Fibroblast of skin of left quadriceps (primary cell): ENCODE results near the gene PCDH17.

Source experiments
- DNase-seq, 2 experiments: peaks; one replicate each; pipeline ENCODE4 v3.0.0-alpha.2; 2013; ENCODE audit warnings: low read depth in 2 of 2

PCDH17 gene

DNA sequence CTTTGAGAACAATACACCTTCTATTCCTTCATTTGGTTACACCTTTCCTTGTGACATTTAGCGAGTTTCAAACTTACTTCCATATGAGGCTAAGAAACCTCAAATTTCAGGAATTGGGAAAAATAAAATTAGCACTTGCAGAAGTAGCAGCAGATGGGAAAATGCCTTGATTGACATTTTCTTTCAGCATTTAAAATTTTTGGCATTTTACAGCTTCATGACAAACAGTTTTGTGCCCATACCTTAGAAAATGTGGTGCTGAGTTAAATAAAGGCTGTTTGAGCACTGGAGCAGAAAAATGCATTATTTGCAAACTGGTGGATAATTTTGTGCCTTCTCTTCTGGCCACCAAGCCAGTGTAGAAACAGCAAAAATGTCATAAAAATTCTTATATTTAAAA, 95.4 kb downstream of the PCDH17 start:
- no peak for DNase-seq

DNA sequence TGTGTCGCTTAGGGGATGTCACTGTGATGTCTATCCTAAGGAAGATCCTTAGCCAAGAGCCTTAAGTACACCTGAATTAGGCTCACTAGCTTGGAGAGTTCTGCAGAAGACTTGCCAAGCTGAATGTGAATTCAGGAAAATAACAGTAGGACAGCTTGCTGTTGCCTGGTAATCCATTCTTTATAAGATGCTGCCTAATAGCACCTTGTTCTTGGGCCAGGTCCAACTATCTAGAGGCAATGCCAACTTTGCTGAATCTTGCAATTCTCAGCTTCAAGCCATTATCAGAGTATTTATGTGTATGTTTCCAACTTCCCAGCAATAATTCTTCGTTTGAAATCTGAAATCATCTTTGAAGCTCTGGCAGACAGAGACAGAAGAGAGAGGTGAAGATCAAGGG, 102.8 kb downstream of the PCDH17 start:
- DNase-seq: no peak

DNA sequence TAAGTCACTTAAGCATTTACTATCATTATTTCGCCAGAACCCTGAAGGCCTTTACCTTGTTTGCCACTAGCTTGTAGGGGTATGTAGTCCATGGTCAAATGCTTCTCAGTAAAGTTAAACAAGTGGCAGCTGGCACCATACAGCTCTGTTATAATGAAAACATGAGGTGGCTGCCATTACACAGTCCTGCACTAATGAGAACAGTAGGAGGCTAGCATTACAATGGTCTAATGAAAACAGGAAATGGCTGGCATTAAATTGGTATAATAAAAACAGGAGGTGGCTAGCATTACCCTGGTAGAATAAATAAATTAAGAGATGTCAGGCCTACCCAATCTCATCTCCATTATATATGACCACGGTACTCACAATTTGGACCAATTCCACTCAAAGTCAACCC, 107.5 kb downstream of the PCDH17 start:
- no peak for DNase-seq

DNA sequence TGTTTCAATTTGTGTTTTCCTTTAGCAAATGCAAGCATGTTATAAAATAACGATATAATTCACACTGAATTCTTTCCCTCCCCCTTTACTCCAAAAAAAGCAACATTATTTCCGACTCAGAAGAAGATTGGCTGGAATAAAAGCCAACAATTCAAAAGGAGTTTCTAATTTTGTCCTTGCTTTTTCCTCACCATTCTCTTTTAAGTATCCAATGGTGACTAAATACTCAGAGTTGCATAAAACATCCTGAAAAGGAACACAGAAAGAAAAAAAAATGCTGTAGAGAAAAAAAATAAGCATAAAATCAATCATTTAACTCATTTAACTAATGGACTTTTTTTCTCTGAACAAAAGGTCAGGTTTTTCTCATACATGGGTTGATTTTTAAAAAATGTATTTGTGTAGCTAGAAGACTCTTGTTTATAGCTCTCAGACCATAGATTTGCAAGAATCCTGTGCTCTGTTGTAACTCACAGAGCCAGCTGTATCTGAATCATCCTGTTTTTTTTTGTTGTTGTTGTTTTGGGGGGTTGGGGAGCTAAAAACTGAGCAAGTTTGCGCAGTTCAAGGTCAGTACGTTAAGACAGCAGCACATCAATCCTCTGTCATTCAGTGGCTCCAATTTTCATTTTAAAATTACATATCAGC, 108.1 kb downstream of the PCDH17 start:
- DNase-seq: no peak

DNA sequence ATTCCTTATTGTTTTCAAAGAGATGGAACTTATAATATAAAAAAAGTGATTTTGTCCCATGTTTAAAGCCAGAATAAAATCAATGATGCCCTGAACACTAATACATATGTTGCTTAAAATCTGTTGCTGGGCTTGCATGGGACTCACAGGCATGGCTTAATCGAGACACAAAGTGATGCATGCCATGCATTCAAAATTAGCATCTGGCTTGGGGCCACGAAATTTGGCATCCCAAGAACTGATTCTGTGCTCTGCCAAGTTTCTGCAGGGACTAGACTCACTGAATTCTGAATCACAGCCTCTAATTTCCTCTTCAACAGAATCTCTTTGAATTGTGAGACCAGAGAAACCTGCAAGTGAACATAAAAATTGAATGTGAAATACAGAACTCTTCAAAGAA, 109.2 kb downstream of the PCDH17 start:
- DNase-seq: no peak

DNA sequence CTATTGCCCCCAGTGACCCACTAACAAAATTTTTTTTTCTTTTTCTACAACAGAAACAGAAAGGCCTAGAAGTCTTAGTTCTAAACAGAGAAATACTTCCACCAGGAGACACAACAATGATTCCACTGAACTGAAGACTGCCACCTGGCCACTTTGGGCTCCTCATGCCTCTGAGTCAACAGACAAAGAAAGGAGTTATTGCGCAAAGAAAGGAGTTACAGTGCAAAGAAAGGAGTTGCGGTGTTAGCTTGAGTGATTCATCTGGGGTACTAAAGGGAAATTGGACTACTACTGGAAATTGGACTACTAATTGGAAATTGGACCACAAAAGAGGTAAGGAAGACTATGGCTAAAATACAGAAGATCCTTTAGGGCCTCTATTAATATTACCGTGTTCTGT, 116.6 kb downstream of the PCDH17 start:
- DNase-seq: no peak

DNA sequence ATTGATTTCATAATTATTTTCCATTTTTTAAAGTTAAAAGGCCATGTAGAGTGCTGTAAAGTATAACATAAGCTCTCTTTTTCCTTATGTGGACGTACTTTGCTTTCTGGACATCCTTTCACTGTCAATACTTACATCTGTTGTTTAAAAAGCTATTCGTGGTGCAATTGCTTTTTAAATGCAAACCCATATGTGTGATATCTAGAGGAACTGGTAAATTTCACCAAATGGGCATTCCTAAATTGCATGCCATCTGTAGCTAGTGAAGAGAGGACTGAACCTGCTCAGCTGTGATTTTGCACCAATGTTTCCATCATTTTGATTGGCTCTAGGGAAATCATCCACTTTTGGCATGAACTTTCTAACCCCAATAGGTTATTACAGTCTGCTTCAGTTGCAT, 129.4 kb downstream of the PCDH17 start:
- DNase-seq: no peak

DNA sequence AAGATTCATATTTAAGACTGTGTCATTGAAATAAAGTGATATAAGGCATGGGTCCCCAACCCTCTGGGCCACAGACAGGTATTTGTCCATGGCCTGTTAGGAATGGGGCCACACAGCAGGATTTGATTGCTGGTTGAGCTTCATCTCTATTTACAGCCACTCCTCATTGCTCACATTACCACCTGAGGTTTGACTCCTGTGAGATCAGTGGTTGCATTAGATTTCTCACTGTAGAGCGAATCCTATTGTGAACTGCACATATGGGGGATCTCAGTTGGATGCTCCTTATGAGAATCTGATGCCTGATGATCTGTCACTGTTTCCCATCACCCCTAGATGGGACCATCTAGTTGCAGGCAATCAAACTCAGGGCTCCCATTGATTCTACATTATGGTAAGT, 132.1 kb downstream of the PCDH17 start:
- DNase-seq: no peak
